HG03460 (cell line): ENCODE data around the gene MUSTN1.

Experiments
- ATAC-seq: cut with Tn5 transposase; IDR thresholded peaks from one replicate; pipeline ENCODE4 v1.9.1; 2021; ENCODE audit not compliant: unreplicated experiment

The MUSTN1 gene

GRCh38 chr3:52854013-52854412, 19.2 kb upstream of the MUSTN1 start:
- ATAC-seq: no peak

GRCh38 chr3:52852419-52852818, 17.6 kb upstream of the MUSTN1 start:
- no peak for ATAC-seq

GRCh38 chr3:52851348-52851747, 16.5 kb upstream of the MUSTN1 start:
- no peak for ATAC-seq

GRCh38 chr3:52849656-52850055, 14.8 kb upstream of the MUSTN1 start:
- ATAC-seq: no peak

- no peak for ATAC-seq
Measured at GRCh38 chr3:52848617-52849016, 13.8 kb upstream of the MUSTN1 start.

DNA sequence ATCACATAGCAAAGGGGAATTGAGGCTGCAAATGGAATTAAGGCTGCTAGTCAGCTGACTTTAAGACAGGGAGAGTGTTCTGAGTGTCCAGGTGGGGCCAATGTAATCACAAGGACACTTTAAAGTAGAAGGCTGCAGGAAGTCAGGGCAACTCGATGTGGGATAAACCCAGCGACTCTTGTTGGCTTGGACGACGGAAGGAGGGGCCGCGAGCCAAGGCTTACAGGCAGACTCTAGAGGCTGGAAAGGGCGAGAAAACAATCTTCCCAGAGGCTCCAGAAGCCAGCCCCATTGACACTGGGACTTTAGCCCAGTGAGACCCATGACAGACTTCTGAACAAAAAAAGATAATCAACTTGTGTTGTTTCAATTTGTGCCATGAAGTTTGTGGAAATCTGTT, 12.9 kb upstream of the MUSTN1 start:
- ATAC-seq: no peak

DNA sequence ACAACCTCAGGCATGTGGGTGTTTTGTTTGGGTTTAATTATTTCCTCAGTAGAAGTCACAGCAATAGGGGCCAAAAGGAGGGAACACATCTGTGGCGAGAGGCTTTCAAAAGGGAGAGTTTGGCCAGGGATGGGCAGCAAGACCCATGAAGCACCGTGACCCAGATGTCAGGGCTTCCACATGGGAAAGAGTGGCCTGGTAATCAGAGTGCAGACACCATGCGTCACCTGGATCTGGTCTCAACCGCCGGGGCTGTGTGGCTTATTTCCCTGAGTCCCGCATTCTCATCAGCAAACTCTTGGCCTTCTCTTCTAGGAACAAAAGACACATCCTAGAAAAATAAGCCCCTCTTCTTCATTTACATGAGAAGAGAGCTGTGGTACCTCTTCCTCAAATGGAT, 12.4 kb upstream of the MUSTN1 start:
- ATAC-seq: no peak

DNA sequence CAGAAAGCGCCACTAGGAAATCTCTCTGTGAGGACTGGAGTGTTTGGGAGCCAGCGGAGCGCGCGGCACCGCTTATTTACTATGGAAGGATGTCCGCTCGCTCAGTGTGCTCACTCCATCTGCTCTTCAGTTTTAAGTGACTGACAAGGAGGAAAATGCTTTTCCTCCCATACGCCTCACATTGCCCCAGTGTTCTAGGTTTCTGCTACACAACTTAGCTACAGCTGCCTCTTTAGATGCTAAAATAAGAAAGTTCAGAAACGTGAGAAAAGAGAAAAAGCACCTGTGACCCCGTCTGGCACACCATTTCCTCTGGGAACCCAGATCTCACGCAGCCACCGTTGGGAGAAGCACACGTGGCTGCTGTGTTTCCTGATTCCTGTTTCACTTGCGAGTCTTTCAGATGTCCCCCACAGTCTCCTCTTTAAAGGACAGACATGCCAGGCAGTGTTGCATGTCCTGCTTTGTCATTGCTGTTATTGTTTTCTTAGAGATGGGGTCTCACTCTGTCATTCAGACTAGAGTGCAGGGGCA, 11.7 kb upstream of the MUSTN1 start:
- ATAC-seq: no peak

GRCh38 chr3:52845691-52846431, 11.0 kb upstream of the MUSTN1 start:
- ATAC-seq: no peak

- no peak for ATAC-seq
Measured at GRCh38 chr3:52845157-52845556, 10.3 kb upstream of the MUSTN1 start.

- ATAC-seq: no peak
Measured at GRCh38 chr3:52844290-52844975, 9.6 kb upstream of the MUSTN1 start.

GRCh38 chr3:52843881-52844280, 9.1 kb upstream of the MUSTN1 start:
- no peak for ATAC-seq

- ATAC-seq: no peak
Measured at GRCh38 chr3:52843108-52843865, 8.5 kb upstream of the MUSTN1 start.

DNA sequence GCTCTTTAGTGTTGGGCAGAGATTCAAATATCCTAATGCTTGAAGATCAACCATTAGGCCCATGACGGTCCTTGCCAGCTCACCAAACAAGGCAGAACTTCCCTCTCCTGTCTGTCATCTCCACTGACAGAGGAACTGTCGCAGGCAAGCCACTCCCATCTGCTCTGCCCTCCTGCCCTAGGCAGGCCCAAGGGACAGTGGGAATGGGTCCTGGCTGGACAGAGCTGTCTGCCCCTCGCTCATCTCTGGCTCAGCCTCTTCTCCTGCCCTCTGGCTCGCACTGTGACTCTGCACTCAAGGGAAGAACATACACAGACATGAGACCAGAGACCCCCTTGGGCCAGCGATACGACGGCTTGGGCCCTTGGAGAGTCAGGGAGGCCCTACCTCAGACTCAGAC, 7.6 kb upstream of the MUSTN1 start:
- ATAC-seq: no peak

- no peak for ATAC-seq
Measured at GRCh38 chr3:52841981-52842340, 7.1 kb upstream of the MUSTN1 start.

GRCh38 chr3:52841211-52841980, 6.6 kb upstream of the MUSTN1 start:
- peak; percentile 48 for ATAC-seq

GRCh38 chr3:52839892-52840545, 5.2 kb upstream of the MUSTN1 start:
- no peak for ATAC-seq

GRCh38 chr3:52839268-52839575, 4.4 kb upstream of the MUSTN1 start:
- ATAC-seq: no peak

DNA sequence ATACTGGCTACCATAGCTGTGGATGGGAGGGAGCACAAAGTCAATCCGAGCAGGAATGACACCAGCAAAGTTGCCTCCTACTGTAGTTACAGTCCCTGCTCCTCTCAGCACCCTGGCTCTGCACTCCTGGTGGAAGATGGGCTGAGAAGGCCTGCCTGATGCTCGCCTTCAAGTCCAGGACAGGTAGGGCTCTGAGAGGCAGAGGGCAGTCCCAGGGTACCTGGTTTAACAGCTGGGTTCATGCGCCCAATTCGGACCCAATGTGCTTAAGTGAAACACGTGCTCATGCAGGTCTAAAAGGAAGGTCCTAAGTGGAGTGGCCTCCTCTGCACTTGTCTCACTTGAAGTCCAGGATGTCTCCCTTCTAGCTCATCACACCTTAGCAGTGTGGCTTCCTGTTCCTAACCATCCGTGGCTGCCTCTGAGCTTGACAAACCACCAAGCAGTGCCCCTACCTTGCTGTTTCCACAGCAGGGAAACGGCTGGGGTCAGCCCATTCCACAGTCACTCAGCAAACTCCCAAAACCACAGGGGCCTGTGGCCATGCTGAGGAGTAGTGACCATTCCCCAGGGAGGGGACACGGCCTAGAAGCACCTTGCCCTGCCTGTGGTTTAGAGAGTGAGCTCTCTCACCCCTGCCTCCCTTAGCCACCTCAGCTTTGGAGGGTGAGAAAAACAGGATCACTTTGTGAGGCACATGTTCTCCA, 3.9 kb upstream of the MUSTN1 start:
- ATAC-seq: no peak

DNA sequence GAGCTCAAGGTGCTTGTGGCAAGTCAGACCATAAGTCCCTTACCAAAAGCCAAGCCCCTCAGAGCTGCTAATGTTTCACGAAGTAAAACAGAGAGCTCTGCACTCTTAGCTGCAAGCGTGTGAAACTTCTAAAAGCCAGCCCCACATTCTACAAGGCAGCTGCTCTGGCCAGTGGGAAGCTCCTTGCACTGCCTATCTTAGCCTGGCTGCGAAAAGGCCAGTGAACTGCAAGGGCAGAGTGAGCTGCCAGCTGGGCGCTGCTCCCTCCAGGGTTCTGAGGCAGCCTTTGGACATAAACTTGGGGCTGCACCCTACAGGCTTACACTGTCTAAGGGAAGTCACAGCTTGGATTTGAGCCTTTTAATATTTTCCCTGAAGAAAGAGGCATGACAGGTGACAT, 2.2 kb upstream of the MUSTN1 start:
- ATAC-seq: no peak
